Spleen (tissue), 7 donors: ENCODE data around the gene KRT34.

ENCODE experiments used
- CTCF ChIP-seq, 11 experiments: fragments of 200-600 bp in 7 of 11; fragments of 450-650 bp in 4 of 11; sonication (generic) in 4 of 11; IDR thresholded peaks in 8 of 11; conservative IDR thresholded peaks in 3 of 11; 1 replicate in 7 of 11; 2 replicates in 4 of 11; pipeline versions ENCODE4 v1.4.0 to v1.8.0; 2016 to 2021; ENCODE audit warnings: antibody characterized with exemption in 11 of 11, inconsistent platforms in 4 of 11, mild to moderate bottlenecking in 1 of 11
- POLR2A ChIP-seq, 3 donors: fragments of 450-650 bp; IDR thresholded peaks; one replicate each; pipeline ENCODE4 v1.5.1; 2017; ENCODE audit warnings: antibody characterized with exemption in 3 of 3, mild to moderate bottlenecking in 1 of 3
- POLR2AphosphoS5 ChIP-seq, 3 donors: sonication (generic); formaldehyde crosslinking; IDR thresholded peaks; one replicate each; pipeline ENCODE4 v1.5.1; 2017; ENCODE audit warnings: antibody characterized with exemption in 3 of 3
- donor health status: DM: no; HTN: no; CAD: no; lungs with moderate emphysema.
- donor health status: DM: no; HTN: no; CAD: no.
- donor health status: DM: no; HTN: no; CAD: no.

DNA sequence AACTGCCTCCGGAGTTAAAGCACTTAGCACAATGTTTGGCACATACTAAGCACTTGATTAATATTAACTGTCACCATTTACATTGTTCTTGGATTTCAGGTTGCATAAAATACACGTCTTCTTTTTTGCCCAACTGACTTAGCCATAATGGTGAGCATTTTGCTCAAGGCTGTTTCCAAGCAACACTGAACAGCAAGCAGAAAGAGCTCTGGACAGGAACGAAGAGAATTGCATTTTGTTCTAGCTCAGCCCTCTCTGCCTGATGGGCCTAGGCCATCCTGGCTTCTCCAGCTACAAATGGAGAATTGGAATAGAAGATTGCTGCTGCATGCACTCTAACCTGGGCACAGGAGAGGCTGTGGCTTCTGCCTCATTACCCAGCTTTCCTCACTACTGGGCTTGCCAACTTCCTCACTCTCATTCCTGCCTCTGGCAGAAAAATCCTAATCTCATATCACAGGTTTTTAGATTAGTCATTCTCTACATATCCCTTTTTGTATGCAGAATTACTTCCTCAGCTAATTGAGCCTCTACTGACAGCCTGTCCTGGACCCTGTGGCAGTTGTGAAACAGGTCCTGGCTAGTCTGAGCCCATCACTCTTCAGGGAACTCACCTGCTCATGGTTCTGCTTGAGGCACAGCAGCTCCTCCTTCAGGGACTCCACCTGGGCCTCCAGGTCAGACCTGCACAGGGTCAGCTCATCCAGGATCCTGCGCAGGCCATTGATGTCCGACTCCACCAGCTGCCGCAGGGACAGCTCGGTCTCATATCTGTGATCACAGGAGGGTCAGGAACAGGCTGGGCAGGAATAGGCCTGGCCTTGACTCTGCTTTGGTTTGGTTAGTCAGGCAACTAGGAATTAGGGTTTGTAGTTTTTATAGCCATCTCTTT lies 34.0 kb downstream of the KRT34 start:
- TF ChIP-seq POLR2A (IDR thresholded peaks at IDR 0.05): no peak
- no peak for TF ChIP-seq CTCF (IDR thresholded peaks at IDR 0.05 in 8 of 11, conservative IDR thresholded peaks at IDR 0.05 in 3 of 11)
- TF ChIP-seq POLR2AphosphoS5 (IDR thresholded peaks at IDR 0.05): no peak
